IMR-90 (cell line): Measurements from ENCODE around the gene TXNDC15. TPM values are rescaled to one million over a fixed set of nuclear protein-coding genes. Genes with fewer than 3 reads are reported as not detected.
A peak's percentile ranks its signal among the peaks of the same experiment; 100 is the strongest.

Experiments
- ATAC-seq: fragments of 200-7000 bp; cut with Tn5 transposase; 2 replicates; pipeline ENCODE4 v1.9.1; 2020; ENCODE audit warnings: low read depth, mild to moderate bottlenecking, moderate library complexity
- BruUV-seq: library from RNA; stranded (reverse); fragments of 400-500 nt; replicated peaks from 2 replicates; lab custom pipeline; 2021; lab: Mats Ljungman, UMichigan
- CTCF ChIA-PET: fragments of 300-600 bp; formaldehyde crosslinking; extraction: SDS; loops from one replicate; lab custom pipeline; 2021; ENCODE audit warnings: antibody characterized with exemption; lab: Yijun Ruan, JAX
- POLR2A ChIA-PET: fragments of 300-600 bp; sonication (Branson Sonifier 250); formaldehyde crosslinking; loops from one replicate; lab custom pipeline; 2022; ENCODE audit warnings: antibody characterized with exemption; ENCODE audit not compliant: unreplicated experiment; lab: Charles Lee
- DNase-seq: peaks from one replicate; pipeline ENCODE4 v3.0.0; 2013
- H2AFZ ChIP-seq: replicated peaks from 2 replicates; pipeline ENCODE3; 2013; ENCODE audit warnings: low read length, mild to moderate bottlenecking; ENCODE audit not compliant: poor library complexity
- H2AK5ac ChIP-seq: 2 replicates; pipeline ENCODE4 v1.6.1; 2013; ENCODE audit warnings: low read depth, low read length, inconsistent platforms
- H2AK9ac ChIP-seq: replicated peaks from 2 replicates; pipeline ENCODE3; 2013; ENCODE audit warnings: mild to moderate bottlenecking, low read depth, low read length, moderate library complexity; ENCODE audit not compliant: poor library complexity
- H2BK120ac ChIP-seq: 2 replicates; pipeline ENCODE4 v1.6.1; 2013; ENCODE audit warnings: low read depth, low read length, inconsistent platforms
- H2BK15ac ChIP-seq: 3 replicates; pipeline ENCODE4 v1.6.1; 2013; ENCODE audit warnings: low read depth, low read length, inconsistent platforms
- H2BK20ac ChIP-seq: 2 replicates; pipeline ENCODE4 v1.6.1; 2013; ENCODE audit warnings: low read depth, mild to moderate bottlenecking, inconsistent platforms, low read length, moderate library complexity
- H2BK5ac ChIP-seq: 2 replicates; pipeline ENCODE4 v1.6.1; 2013; ENCODE audit warnings: mild to moderate bottlenecking, low read depth, low read length, inconsistent platforms; ENCODE audit not compliant: poor library complexity, severe bottlenecking
- H3K14ac ChIP-seq: replicated peaks from 2 replicates; pipeline ENCODE4 v1.6.1; 2013; ENCODE audit warnings: low read depth, low read length, inconsistent platforms
- H3K18ac ChIP-seq: 2 replicates; pipeline ENCODE4 v1.6.1; 2013; ENCODE audit warnings: low read depth, low read length, control low read depth
- H3K23ac ChIP-seq: 2 replicates; pipeline ENCODE4 v1.6.1; 2013; ENCODE audit warnings: low read depth, low read length, inconsistent platforms
- H3K27ac ChIP-seq: 2 replicates; pipeline ENCODE4 v1.5.1; 2013; ENCODE audit warnings: mild to moderate bottlenecking, control low read depth, low read length; ENCODE audit not compliant: insufficient read depth
- H3K27me3 ChIP-seq: 2 replicates; pipeline ENCODE4 v1.6.1; 2013; ENCODE audit warnings: low read length; ENCODE audit not compliant: control insufficient read depth, insufficient read depth
- H3K36me3 ChIP-seq: 2 replicates; pipeline ENCODE4 v1.6.1; 2013; ENCODE audit warnings: low read length, mixed read lengths; ENCODE audit not compliant: control insufficient read depth, insufficient read depth
- H3K4ac ChIP-seq: 2 replicates; pipeline ENCODE4 v1.6.1; 2013; ENCODE audit warnings: low read depth, low read length, inconsistent platforms
- H3K4me1 ChIP-seq: 2 replicates; pipeline ENCODE4 v1.6.1; 2013; ENCODE audit warnings: low read length, mixed read lengths; ENCODE audit not compliant: control insufficient read depth, insufficient read depth
- H3K4me2 ChIP-seq: 2 replicates; pipeline ENCODE4 v1.6.1; 2013; ENCODE audit warnings: low read depth, mild to moderate bottlenecking, control low read depth, low read length, moderate library complexity
- H3K4me3 ChIP-seq: 2 replicates; pipeline ENCODE4 v1.5.1; 2013; ENCODE audit warnings: low read depth, mild to moderate bottlenecking, control low read depth, low read length, moderate library complexity; ENCODE audit not compliant: insufficient read depth
- H3K56ac ChIP-seq: 2 replicates; pipeline ENCODE4 v1.6.1; 2013; ENCODE audit warnings: low read length, inconsistent platforms; ENCODE audit not compliant: insufficient read depth; ENCODE audit errors: extremely low read depth
- H3K79me1 ChIP-seq, 2 experiments: 2 replicates each; pipeline ENCODE4 v1.6.1; 2013; ENCODE audit warnings: low read length in 2 of 2, inconsistent platforms in 1 of 2, low read depth in 1 of 2
- H3K9ac ChIP-seq: 2 replicates; pipeline ENCODE4 v1.6.1; 2013; ENCODE audit warnings: low read depth, low read length, control low read depth
- H3K9me1 ChIP-seq: 2 replicates; pipeline ENCODE4 v1.6.1; 2013; ENCODE audit warnings: low read length, inconsistent platforms; ENCODE audit not compliant: insufficient read depth
- H3K9me3 ChIP-seq: 2 replicates; pipeline ENCODE4 v1.6.1; 2013; ENCODE audit warnings: low read length; ENCODE audit not compliant: control insufficient read depth, insufficient read depth
- H4K20me1 ChIP-seq: 2 replicates; pipeline ENCODE4 v1.6.1; 2013; ENCODE audit warnings: low read length, inconsistent platforms; ENCODE audit not compliant: insufficient read depth
- H4K5ac ChIP-seq: 2 replicates; pipeline ENCODE4 v1.6.1; 2013; ENCODE audit warnings: mild to moderate bottlenecking, low read depth, low read length, control low read depth
- H4K8ac ChIP-seq, 2 experiments: 2 replicates each; pipeline ENCODE4 v1.6.1; 2013; ENCODE audit warnings: low read depth in 2 of 2, low read length in 2 of 2, control low read depth in 1 of 2, inconsistent platforms in 1 of 2
- H4K91ac ChIP-seq: 2 replicates; pipeline ENCODE4 v1.6.1; 2013; ENCODE audit warnings: low read depth, low read length, inconsistent platforms; ENCODE audit not compliant: insufficient read depth
- CEBPB ChIP-seq: IDR thresholded peaks from 2 replicates; pipeline ENCODE4 v1.6.1; 2012; ENCODE audit warnings: low read depth, low read length, improper control_type of control experiment
- MAFK ChIP-seq: IDR thresholded peaks from 2 replicates; pipeline ENCODE4 v1.6.1; 2012; ENCODE audit warnings: low read depth, low read length, improper control_type of control experiment
- MAZ ChIP-seq: IDR thresholded peaks from 2 replicates; pipeline ENCODE4 v1.6.1; 2012; ENCODE audit warnings: low read depth, mild to moderate bottlenecking, low read length, improper control_type of control experiment, moderate library complexity, borderline replicate concordance
- NFE2L2 ChIP-seq: fragments of 150-350 bp; IDR thresholded peaks from 2 replicates; pipeline ENCODE4 v1.6.1; 2016; ENCODE audit warnings: low read depth, mild to moderate bottlenecking, low read length
- WGBS, 2 experiments: methylation state at CpG; one replicate each; pipeline versions ENCODE4 v1.1.5 to v1.1.7; 2013; ENCODE audit warnings: missing lambda C conversion rate in 2 of 2; ENCODE audit not compliant: insufficient read length in 1 of 2; ENCODE audit errors: extremely low coverage in 2 of 2; 5-methylcytosine and 5-hydroxymethylcytosine counted together
- dilution Hi-C: fragments of 300-500 bp; cut with HindIII; formaldehyde crosslinking; loops from one replicate; pipeline ENCODE4 v1.14.3; 2018; ENCODE audit warnings: low sequenced_read_pairs; ENCODE audit not compliant: unreplicated experiment
- in situ Hi-C: fragments of 300-500 bp; cut with MboI; formaldehyde crosslinking; loops from 3 replicates; pipeline ENCODE4 v1.14.3; 2019; ENCODE audit warnings: low sequenced_read_pairs, inconsistent platforms, mixed read lengths
- intact Hi-C: fragments of 100-400 bp; cut with micrococcal nuclease; formaldehyde crosslinking; loops from 2 replicates; pipeline ENCODE4 v1.10.0; 2022
- polyA plus RNA-seq, 3 experiments: library from polyadenylated mRNA; depleted of rRNA; stranded (reverse); fragments of >200 nt; gene quantifications; 2 replicates each; pipeline ENCODE4 v1.2.3, GENCODE V29; 2012; ENCODE audit warnings: low replicate concordance in 1 of 3
- total RNA-seq: library from RNA; depleted of rRNA; stranded (reverse); fragments of >200 nt; gene quantifications from 2 replicates; pipeline ENCODE4 v1.2.3, GENCODE V29; 2012
- TF ChIP-seq, protein P1 (sequence below): fragments of 150-350 bp; IDR thresholded peaks from 2 replicates; pipeline ENCODE4 v1.6.1; 2017; ENCODE audit warnings: mild to moderate bottlenecking, antibody characterized with exemption, low read length, low read depth

Gene TXNDC15
- total and polyA plus RNA-seq, 2 of the 4 experiments (the other 2 are of a cell fraction), result 87.0 to 125 TPM

DNA sequence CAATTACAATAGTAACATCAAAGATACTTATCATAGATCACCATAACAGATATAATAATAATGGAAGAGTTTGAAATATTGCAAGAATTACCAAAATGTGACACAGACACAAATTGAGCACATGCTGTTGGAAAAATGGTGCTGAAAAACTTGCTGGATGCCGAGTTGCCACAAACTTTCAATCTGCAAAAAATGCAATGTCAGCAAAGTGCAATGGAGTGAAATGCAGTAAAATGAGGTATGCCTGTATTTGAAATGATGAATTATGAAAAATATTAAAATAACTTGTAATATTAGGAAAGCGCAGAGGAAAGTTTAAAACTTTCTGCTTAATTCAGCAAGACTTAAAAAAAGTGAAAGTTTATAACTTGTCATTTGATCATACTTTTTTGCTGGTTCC, 18.8 kb downstream of the TXNDC15 start:
- H4K91ac ChIP-seq, result no peak overlapping the region
- no peak overlapping the region for H2BK120ac ChIP-seq
- no peaks in the 10 kb centered on the region for H4K20me1 ChIP-seq
- intact Hi-C loops, result no loop called here
- no peak overlapping the region for H2BK20ac ChIP-seq
- H3K4me1 ChIP-seq, result no peaks in the 10 kb centered on the region
- no peak overlapping the region for H3K9ac ChIP-seq
- TF ChIP-seq CEBPB, result no peak
- no peak for TF ChIP-seq MAZ
- TF ChIP-seq, protein P1, sequence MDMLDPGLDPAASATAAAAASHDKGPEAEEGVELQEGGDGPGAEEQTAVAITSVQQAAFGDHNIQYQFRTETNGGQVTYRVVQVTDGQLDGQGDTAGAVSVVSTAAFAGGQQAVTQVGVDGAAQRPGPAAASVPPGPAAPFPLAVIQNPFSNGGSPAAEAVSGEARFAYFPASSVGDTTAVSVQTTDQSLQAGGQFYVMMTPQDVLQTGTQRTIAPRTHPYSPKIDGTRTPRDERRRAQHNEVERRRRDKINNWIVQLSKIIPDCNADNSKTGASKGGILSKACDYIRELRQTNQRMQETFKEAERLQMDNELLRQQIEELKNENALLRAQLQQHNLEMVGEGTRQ, result no peak
- peak; percentile 99 for TF ChIP-seq MAFK
- no peak for TF ChIP-seq NFE2L2
- H2AK5ac ChIP-seq, result no peak overlapping the region
- H4K8ac ChIP-seq, result no peak overlapping the region
- H2BK5ac ChIP-seq, result no peak overlapping the region
- in situ Hi-C loops, result no loop called here
- no peak overlapping the region for H2BK15ac ChIP-seq
- H3K4ac ChIP-seq, result no peak overlapping the region
- no peaks in the 10 kb centered on the region for H3K9me1 ChIP-seq
- H2AK9ac ChIP-seq, result no peak overlapping the region
- H3K18ac ChIP-seq, result no peak overlapping the region
- CTCF ChIA-PET, result no interaction called here
- H4K5ac ChIP-seq, result no peak overlapping the region
- no TSS peak for BruUV-seq
- H3K79me1 ChIP-seq, result peaks cover 18 to 33% of the 10 kb centered on the region in 2 experiments
- WGBS, 2 experiments, result no CpG with 5 or more reads among the region's 2 CpGs
- H3K36me3 ChIP-seq, result peaks cover 21% of the 10 kb centered on the region
- no peaks in the 10 kb centered on the region for H3K27me3 ChIP-seq
- POLR2A ChIA-PET, result no interaction called here
- no peak for ATAC-seq
- no peak overlapping the region for H3K56ac ChIP-seq
- H3K14ac ChIP-seq, result no peak overlapping the region
- H3K4me3 ChIP-seq, result no peak overlapping the region
- H3K23ac ChIP-seq, result no peak overlapping the region
- H3K9me3 ChIP-seq, result no peaks in the 10 kb centered on the region
- no peak overlapping the region for H2AFZ ChIP-seq
- no peak overlapping the region for H3K27ac ChIP-seq
- no peak for DNase-seq
- no peak overlapping the region for H3K4me2 ChIP-seq
- dilution Hi-C loops, result no loop called here
